Central memory CD8-positive, alpha-beta T cell (primary cell): Measurements from ENCODE around the gene PRPS1.

ENCODE experiments used
- ATAC-seq: fragments of 150-1000 bp; cut with Tn5 transposase; replicated peaks from 2 replicates; pipeline ENCODE4 v1.10.0; 2022; ENCODE audit warnings: mild to moderate bottlenecking, moderate FRiP score, moderate number of reproducible peaks; ENCODE audit not compliant: poor library complexity, severe bottlenecking; ENCODE audit errors: extremely low read depth
- DNase-seq, 2 donors: peaks; one replicate each; pipeline ENCODE4 v3.0.0; 2021; ENCODE audit warnings: low spot score in 2 of 2
- H3K27ac Mint-ChIP-seq: one replicate; pipeline ENCODE4 v1.8.0; 2022; ENCODE audit warnings: low read depth, mild to moderate bottlenecking, moderate library complexity, mixed read lengths
- H3K27me3 Mint-ChIP-seq: one replicate; pipeline ENCODE4 v1.8.0; 2022; ENCODE audit warnings: mixed read lengths
- H3K36me3 Mint-ChIP-seq: one replicate; pipeline ENCODE4 v1.8.0; 2022; ENCODE audit warnings: mild to moderate bottlenecking, moderate library complexity, mixed read lengths; ENCODE audit not compliant: insufficient read depth
- H3K4me1 Mint-ChIP-seq: one replicate; pipeline ENCODE4 v1.8.0; 2022; ENCODE audit warnings: mixed read lengths
- H3K4me3 Mint-ChIP-seq: one replicate; pipeline ENCODE4 v1.8.0; 2022; ENCODE audit warnings: mild to moderate bottlenecking, moderate library complexity, mixed read lengths
- H3K9me3 Mint-ChIP-seq: one replicate; pipeline ENCODE4 v1.8.0; 2022; ENCODE audit warnings: mixed read lengths

PRPS1 gene

DNA sequence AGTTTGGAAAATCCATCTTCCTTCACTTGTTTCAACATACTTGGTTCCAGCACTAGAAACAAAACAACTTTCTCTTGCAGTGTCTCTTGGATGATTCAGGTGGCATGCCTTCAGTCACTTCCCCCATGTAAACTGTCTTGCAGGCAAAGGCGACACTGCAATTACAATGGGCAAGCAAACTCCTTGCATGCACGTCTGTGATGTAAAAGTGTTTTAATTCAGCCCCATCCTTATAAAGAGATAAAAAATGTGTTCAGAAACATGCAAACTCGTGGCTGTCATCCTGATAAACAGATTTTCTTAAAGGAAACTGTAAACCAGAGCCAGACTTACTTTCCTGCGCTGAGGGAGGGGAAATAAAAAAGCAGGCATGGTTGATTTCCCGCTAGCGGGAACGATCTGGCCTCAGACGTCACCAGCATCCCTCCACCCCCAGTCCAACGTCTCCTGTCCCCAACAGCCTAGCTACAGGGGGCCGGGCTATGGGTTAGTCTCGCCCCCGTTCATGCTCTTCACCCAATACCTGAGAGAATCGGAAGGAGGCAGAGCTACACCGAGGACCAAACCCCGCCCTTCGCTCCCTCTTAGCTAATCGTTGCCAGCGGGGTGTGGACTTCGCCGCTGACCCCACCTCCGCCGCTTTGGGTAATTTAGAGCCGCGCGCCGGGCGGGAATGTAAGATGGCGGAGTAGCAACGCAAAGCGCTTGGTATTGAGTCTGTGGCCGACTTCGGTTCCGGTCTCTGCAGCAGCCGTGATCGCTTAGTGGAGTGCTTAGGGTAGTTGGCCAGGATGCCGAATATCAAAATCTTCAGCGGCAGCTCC lies at the start of gene PRPS1:
TSS of gene PRPS1 (plus strand) at position 673 of the 824 bp plus-strand sequence. CDS start at position 792, 119 bp downstream.
- Mint-ChIP-seq H3K36me3 (peaks cover 7% of the 10 kb centered on the region), H3K4me3 (peak within 1 kb of the TSS; percentile 88), H3K27ac (peak within 1 kb of the TSS; percentile 86), H3K27me3 (no peaks in the 10 kb centered on the region), H3K4me1 (peaks cover 24% of the 10 kb centered on the region), H3K9me3 (no peaks in the 10 kb centered on the region)
- ATAC-seq (peak; percentile 98), DNase-seq (peak; percentile 66 to 81)

DNA sequence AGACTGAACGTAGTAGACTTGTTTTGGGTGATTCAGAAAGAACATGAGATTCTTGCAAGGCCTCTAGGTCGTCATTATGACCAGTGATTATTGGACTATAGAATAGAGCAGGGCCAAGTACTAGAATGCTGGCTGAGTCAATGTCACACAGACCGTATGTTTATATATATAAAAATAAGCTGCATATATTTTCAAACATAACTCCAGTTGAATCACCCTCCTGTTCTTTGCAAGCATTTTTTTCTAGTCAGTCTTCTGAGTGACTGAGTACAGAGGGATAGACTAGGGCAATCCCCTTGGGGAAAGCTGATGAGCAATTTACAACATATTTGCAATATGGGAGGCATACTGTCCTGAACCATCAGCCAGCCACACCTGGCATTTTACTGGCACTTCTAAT lies 48.4 kb upstream of the PRPS1 start:
- no peak for DNase-seq
- H3K27ac Mint-ChIP-seq: no peak overlapping the region
- ATAC-seq: no peak
- no peak overlapping the region for H3K4me3 Mint-ChIP-seq
- no peaks in the 10 kb centered on the region for H3K4me1 Mint-ChIP-seq
- no peaks in the 10 kb centered on the region for H3K9me3 Mint-ChIP-seq
- no peaks in the 10 kb centered on the region for H3K27me3 Mint-ChIP-seq
- H3K36me3 Mint-ChIP-seq: peaks cover 15% of the 10 kb centered on the region

DNA sequence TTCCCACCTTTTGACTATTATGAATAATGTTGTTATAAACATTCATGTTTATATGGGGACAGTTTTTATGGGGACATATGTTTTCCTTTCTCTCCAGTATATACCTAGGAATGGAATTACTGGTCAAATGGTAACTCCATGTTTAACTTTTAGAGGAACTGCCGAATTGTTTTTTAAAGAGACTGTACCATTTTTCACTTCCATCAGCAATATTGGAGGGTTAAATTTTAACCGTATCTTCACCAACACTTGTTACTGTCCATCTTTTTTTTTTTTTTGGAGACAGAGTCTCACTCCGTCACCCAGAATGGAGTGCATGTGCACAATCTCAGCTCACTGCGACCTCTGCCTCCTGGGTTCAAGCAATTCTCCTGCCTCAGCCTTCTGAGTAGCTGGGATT lies 46.4 kb upstream of the PRPS1 start:
- Mint-ChIP-seq H3K4me3 (no peak overlapping the region), H3K9me3 (no peaks in the 10 kb centered on the region), H3K4me1 (no peaks in the 10 kb centered on the region), H3K27ac (no peak overlapping the region), H3K36me3 (peaks cover 11% of the 10 kb centered on the region), H3K27me3 (no peaks in the 10 kb centered on the region)
- ATAC-seq (no peak), DNase-seq (no peak)

DNA sequence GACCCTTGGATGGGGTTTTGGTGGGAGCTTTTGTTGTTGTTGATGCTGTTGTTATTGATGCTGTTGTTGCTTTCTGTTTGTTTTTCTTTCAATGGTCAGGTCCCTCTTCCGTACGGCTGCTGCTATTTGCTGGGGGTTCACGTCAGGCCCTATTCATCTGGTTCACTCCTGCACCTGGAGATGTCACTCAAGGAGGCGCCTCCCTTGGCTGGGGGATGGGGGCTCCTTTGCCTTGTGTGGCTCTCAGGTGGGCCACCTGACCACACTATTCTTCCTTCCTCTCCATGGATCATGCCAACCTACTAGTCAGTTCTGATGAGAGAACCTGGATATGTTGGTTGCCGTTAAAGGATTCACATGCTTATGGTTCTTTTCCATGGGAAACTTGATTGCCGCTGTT lies 39.1 kb upstream of the PRPS1 start:
- Mint-ChIP-seq H3K27ac (no peak overlapping the region), H3K4me3 (no peak overlapping the region), H3K36me3 (peaks cover under 1% of the 10 kb centered on the region), H3K27me3 (no peaks in the 10 kb centered on the region), H3K9me3 (no peaks in the 10 kb centered on the region), H3K4me1 (no peaks in the 10 kb centered on the region)
- DNase-seq: no peak
- ATAC-seq: no peak

DNA sequence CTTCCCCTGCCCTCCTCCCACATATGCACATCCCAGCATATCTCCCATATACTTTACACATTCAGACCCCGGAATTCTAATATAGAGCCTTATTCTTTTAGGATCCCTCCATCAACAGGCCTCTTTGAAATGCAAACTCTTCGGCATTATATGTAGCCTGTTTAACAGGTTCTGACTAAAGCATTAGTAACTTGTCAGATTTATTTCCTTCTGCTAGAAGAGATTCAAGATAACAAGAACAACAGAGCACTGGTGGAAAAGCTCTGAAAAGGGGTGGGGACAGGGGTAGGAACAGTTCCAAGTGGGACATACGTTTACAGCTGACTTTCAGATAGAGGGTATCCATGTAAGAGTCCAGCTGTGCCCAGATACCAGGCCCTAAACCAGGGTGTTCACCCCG lies 31.7 kb upstream of the PRPS1 start:
- Mint-ChIP-seq H3K27ac (no peak overlapping the region), H3K4me3 (no peak overlapping the region), H3K9me3 (no peaks in the 10 kb centered on the region), H3K4me1 (no peaks in the 10 kb centered on the region), H3K27me3 (no peaks in the 10 kb centered on the region), H3K36me3 (no peaks in the 10 kb centered on the region)
- ATAC-seq (no peak), DNase-seq (no peak)

DNA sequence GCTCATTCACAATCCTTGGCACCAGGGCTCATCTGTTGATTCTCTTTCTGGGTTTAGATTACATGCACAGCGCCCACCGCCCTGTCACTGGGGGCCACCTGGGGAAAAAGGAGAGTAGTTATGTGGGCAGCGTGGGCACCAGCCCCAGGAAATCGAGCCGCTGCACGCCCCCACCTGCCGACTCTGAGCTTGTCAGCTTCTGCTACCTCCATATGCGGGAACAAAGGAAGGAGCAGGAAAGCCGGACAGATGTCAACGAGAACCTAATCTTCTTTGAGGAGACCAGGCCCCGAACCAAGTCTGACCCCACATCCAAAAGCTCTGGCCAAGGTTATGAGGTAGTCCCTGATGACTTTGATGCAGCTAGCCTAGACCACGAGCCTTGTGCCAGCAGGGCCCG lies 31.0 kb upstream of the PRPS1 start:
- ATAC-seq (no peak), DNase-seq (no peak)
- Mint-ChIP-seq H3K9me3 (no peaks in the 10 kb centered on the region), H3K4me3 (no peak overlapping the region), H3K4me1 (no peaks in the 10 kb centered on the region), H3K27me3 (no peaks in the 10 kb centered on the region), H3K36me3 (no peaks in the 10 kb centered on the region), H3K27ac (no peak overlapping the region)

DNA sequence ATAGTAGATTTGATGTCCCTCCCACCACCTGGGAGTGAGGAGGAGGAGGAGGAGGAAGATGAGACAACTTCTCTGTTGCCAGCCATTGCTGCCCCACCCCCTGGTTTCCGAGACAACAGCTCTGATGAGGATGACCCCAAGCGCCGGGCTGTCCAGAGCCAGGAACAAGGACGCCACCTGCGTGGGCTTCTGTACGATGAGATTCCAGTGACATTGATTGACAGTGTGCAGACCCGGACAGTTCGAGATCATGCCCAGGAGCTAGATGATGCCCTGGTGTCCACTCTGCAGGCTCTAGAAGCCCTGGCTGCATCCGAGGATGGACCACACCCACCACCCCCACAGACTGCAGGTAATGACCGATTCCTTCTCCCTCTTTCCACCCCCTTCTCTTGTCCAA lies 30.5 kb upstream of the PRPS1 start:
- no peaks in the 10 kb centered on the region for H3K4me1 Mint-ChIP-seq
- H3K27me3 Mint-ChIP-seq: no peaks in the 10 kb centered on the region
- H3K4me3 Mint-ChIP-seq: no peak overlapping the region
- ATAC-seq: no peak
- no peak overlapping the region for H3K27ac Mint-ChIP-seq
- H3K9me3 Mint-ChIP-seq: no peaks in the 10 kb centered on the region
- no peaks in the 10 kb centered on the region for H3K36me3 Mint-ChIP-seq
- DNase-seq: no peak

DNA sequence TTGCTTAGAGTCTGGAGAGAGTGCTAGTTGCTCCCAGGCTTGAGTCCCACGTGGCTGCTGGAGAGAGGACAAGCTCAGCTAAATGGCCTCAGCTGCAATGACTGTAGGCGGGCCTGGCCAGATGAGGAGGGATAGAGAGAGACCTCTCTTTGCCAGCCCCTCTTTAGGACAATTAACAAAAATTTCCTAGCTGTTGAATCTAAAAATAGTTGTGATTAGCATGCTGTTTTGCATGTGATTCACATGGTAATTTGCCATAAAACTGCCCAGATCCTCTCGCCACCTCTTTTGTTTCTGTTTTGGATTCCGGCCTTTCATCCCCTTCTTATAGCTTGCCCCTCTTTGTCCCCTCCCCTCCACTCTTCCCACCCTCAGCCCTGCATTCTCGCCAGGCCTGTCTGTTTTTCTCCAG lies 28.9 kb upstream of the PRPS1 start:
- Mint-ChIP-seq H3K36me3 (peaks cover under 1% of the 10 kb centered on the region), H3K27ac (no peak overlapping the region), H3K4me3 (no peak overlapping the region), H3K4me1 (no peaks in the 10 kb centered on the region), H3K9me3 (no peaks in the 10 kb centered on the region), H3K27me3 (no peaks in the 10 kb centered on the region)
- DNase-seq (no peak), ATAC-seq (no peak)

DNA sequence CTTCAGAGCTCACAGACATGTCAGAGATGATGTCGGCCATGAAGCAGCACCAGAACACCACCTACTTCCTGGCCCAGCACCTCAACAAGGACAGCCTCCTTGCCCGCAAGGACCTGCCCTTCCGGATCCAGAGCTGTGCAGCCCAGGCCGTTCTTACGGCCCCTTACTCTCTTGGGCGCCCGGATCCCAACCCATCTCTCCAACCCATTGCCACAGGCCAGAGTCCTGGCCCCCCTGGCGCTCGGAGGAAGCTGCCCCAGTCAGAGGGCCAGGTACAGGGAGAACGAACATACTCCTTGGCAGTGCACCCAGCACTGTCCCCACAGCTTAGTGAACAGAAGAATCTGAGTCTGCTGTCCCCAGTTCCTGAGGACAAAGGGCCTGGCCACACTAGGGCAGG lies 27.9 kb upstream of the PRPS1 start:
- Mint-ChIP-seq H3K27me3 (no peaks in the 10 kb centered on the region), H3K9me3 (no peaks in the 10 kb centered on the region), H3K4me3 (no peak overlapping the region), H3K27ac (no peak overlapping the region), H3K4me1 (no peaks in the 10 kb centered on the region), H3K36me3 (peaks cover 2% of the 10 kb centered on the region)
- no peak for DNase-seq
- ATAC-seq: no peak

DNA sequence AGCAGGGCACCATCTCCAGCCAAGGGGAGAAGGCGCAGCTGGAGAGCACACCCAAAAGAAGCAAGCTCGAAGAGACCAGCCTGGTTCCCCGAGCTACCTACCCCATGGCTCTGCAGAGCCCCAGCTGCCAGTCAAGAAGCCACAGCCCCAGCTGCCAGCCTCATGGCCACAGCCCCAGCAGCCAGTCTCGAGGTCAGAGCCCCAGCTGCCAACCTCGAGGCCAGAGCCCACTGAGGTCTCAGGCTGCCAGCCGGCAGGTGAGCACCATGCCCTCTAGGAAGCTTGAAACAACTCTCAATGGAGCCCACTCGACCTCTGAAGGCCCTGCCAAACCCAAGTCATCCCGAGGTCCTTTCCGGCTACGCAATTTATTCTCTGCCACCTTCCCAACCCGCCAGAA lies 27.0 kb upstream of the PRPS1 start:
- peaks cover 2% of the 10 kb centered on the region for H3K36me3 Mint-ChIP-seq
- DNase-seq (no peak), ATAC-seq (no peak)
- no peaks in the 10 kb centered on the region for H3K9me3 Mint-ChIP-seq
- no peak overlapping the region for H3K4me3 Mint-ChIP-seq
- H3K27me3 Mint-ChIP-seq: no peaks in the 10 kb centered on the region
- H3K4me1 Mint-ChIP-seq: no peaks in the 10 kb centered on the region
- no peak overlapping the region for H3K27ac Mint-ChIP-seq

DNA sequence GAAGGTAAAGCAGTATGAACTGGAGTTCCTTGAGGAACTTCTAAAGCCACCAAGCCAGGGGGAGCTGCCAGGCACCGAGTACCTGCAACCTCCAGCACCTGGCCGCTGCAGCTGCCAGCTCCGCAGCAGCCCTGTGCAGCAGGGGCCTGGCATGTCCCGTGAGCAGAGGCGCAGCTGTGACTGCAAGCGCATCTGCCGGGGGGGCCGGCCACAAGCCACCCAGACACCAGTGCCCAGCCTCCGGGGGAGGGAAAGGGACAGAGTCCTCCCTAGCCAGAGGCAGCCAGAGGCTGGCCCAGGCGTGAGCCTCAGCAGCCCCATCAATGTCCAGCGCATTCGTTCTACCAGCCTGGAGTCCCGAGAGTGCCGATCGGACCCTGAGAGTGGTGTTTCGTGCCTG lies 26.6 kb upstream of the PRPS1 start:
- Mint-ChIP-seq H3K9me3 (no peaks in the 10 kb centered on the region), H3K27ac (no peak overlapping the region), H3K27me3 (no peaks in the 10 kb centered on the region), H3K4me3 (no peak overlapping the region), H3K36me3 (peaks cover 2% of the 10 kb centered on the region), H3K4me1 (no peaks in the 10 kb centered on the region)
- DNase-seq (no peak), ATAC-seq (no peak)

DNA sequence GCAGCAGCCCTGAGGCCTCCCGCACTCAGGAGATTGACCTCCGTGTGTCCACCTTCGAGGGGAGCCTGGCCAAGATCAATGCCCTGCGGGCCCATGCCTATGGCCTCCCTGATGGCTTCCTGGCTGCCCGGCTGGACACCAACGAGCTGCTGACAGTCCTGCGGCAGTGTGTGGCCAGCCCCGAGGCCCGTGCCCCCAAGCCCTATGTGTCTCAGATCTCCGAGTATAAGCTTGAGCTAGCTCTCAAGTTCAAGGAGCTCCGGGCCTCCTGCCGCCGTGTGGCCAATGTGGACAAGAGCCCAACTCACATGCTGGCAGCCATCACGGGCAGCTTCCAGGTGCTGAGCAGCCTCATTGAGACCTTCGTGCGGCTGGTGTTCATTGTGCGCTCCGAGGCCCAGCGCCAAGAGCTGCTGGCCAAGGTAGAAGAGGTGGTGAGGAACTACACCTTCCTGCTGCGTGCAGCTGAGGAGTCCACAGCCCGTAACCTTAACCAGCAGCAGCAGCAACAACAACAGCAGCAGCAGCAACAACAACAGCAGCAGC lies 25.5 kb upstream of the PRPS1 start:
- H3K27ac Mint-ChIP-seq: no peak overlapping the region
- H3K36me3 Mint-ChIP-seq: peaks cover 2% of the 10 kb centered on the region
- H3K4me3 Mint-ChIP-seq: no peak overlapping the region
- no peak for ATAC-seq
- no peaks in the 10 kb centered on the region for H3K4me1 Mint-ChIP-seq
- H3K27me3 Mint-ChIP-seq: no peaks in the 10 kb centered on the region
- no peaks in the 10 kb centered on the region for H3K9me3 Mint-ChIP-seq
- DNase-seq: no peak

DNA sequence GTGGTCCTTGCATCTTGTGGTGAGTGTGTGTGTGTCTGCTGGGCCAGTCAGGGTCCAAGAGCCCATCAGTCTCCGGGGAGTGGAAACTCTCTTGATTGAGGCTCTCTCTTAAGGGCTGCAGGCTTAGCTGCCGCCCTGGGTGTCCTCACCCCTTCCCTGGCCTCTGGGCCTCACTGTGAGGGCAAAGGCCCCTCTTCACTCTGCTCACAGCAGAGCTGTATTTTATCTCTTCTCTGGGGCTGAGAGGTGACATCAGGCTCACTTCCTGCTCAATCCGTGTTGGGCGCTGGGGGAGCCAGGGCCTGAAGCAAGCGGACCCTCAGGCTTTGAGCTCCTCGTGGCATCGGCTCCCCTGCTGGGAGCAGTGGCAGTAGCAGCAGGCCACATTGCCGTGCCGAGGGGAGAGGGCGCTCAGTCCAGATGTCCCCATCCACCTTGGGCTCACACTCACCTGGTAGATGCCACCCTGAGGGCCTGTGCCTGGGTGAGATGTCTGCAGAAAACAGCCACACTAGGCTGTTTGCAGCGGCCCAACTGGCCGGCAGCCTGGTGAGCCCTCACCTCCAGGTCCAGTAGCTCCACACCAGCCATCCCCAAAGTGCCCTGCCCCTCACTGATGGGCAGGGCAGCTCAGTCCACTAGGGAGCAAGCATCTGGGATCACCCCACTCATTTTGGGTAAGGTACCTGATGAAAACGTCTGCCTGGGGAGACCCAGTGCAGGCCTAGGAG lies 24.7 kb upstream of the PRPS1 start:
- Mint-ChIP-seq H3K36me3 (peaks cover 2% of the 10 kb centered on the region), H3K4me3 (no peak overlapping the region), H3K27ac (no peak overlapping the region), H3K27me3 (no peaks in the 10 kb centered on the region), H3K4me1 (no peaks in the 10 kb centered on the region), H3K9me3 (no peaks in the 10 kb centered on the region)
- DNase-seq (no peak), ATAC-seq (no peak)
